ENCODE measurements around the gene UBN1. TPM values are rescaled to one million over a fixed set of nuclear protein-coding genes. Genes with fewer than 3 reads are reported as not detected.

UBN1 gene
- total RNA-seq, 1 donor from 2014 or later = 36.9 TPM

- Mint-ChIP-seq H3K27me3 (no peaks in the 10 kb centered on the region), H3K4me1 (no peaks in the 10 kb centered on the region), H3K9me3 (no peaks in the 10 kb centered on the region), H3K27ac (no peak overlapping the region), H3K4me3 (no peak overlapping the region), H3K36me3 (ENCODE audit: low read depth) (peaks cover 53% of the 10 kb centered on the region)
- intact Hi-C loops (cut with micrococcal nuclease) = loop anchor here (1.0 kb wide), 1 partner anchor 26 kb away; no protein-coding TSS in a partner anchor
- DNase-seq = no peak
Observed at GRCh38 chr16:4879049-4879448, 31.8 kb downstream of the UBN1 start.

- no peak overlapping the region for H3K27ac Mint-ChIP-seq
- H3K9me3 Mint-ChIP-seq = no peaks in the 10 kb centered on the region
- H3K4me1 Mint-ChIP-seq = no peaks in the 10 kb centered on the region
- H3K36me3 Mint-ChIP-seq (ENCODE audit: low read depth) = peaks cover 55% of the 10 kb centered on the region
- intact Hi-C loops (cut with micrococcal nuclease) = no loop called here
- no peak for DNase-seq
- H3K27me3 Mint-ChIP-seq = no peaks in the 10 kb centered on the region
- no peak overlapping the region for H3K4me3 Mint-ChIP-seq
Observed at GRCh38 chr16:4880006-4880580, 32.8 kb downstream of the UBN1 start.

- Mint-ChIP-seq H3K9me3 (no peaks in the 10 kb centered on the region), H3K4me3 (no peak overlapping the region), H3K4me1 (no peaks in the 10 kb centered on the region), H3K36me3 (ENCODE audit: low read depth) (peaks cover 56% of the 10 kb centered on the region), H3K27ac (no peak overlapping the region), H3K27me3 (no peaks in the 10 kb centered on the region)
- intact Hi-C loops (cut with micrococcal nuclease) = no loop called here
- no peak for DNase-seq
Observed at GRCh38 chr16:4882000-4882632, 34.8 kb downstream of the UBN1 start.

GRCh38 chr16:4882633-4883285 is 35.5 kb downstream of the UBN1 start:
- intact Hi-C loops (cut with micrococcal nuclease) = no loop called here
- no peak overlapping the region for H3K27ac Mint-ChIP-seq
- H3K36me3 Mint-ChIP-seq (ENCODE audit: low read depth) = peaks cover 53% of the 10 kb centered on the region
- no peaks in the 10 kb centered on the region for H3K4me1 Mint-ChIP-seq
- no peak overlapping the region for H3K4me3 Mint-ChIP-seq
- DNase-seq = no peak
- no peaks in the 10 kb centered on the region for H3K27me3 Mint-ChIP-seq
- no peaks in the 10 kb centered on the region for H3K9me3 Mint-ChIP-seq

GRCh38 chr16:4883501-4883900 is 36.2 kb downstream of the UBN1 start:
- intact Hi-C loops (cut with micrococcal nuclease) = no loop called here
- no peaks in the 10 kb centered on the region for H3K27me3 Mint-ChIP-seq
- no peaks in the 10 kb centered on the region for H3K4me1 Mint-ChIP-seq
- peaks cover 49% of the 10 kb centered on the region for H3K36me3 Mint-ChIP-seq (ENCODE audit: low read depth)
- no peak overlapping the region for H3K27ac Mint-ChIP-seq
- no peaks in the 10 kb centered on the region for H3K9me3 Mint-ChIP-seq
- DNase-seq = no peak
- H3K4me3 Mint-ChIP-seq = no peak overlapping the region

- intact Hi-C loops (cut with micrococcal nuclease) = no loop called here
- DNase-seq = no peak
- Mint-ChIP-seq H3K4me3 (no peak overlapping the region), H3K4me1 (no peaks in the 10 kb centered on the region), H3K9me3 (no peaks in the 10 kb centered on the region), H3K27ac (peak overlapping the region; percentile 24), H3K27me3 (no peaks in the 10 kb centered on the region), H3K36me3 (ENCODE audit: low read depth) (peaks cover 46% of the 10 kb centered on the region)
Observed at GRCh38 chr16:4884209-4884608, 36.9 kb downstream of the UBN1 start.

- H3K27ac Mint-ChIP-seq = no peak overlapping the region
- intact Hi-C loops (cut with micrococcal nuclease) = no loop called here
- no peak overlapping the region for H3K4me3 Mint-ChIP-seq
- H3K36me3 Mint-ChIP-seq (ENCODE audit: low read depth) = peaks cover 40% of the 10 kb centered on the region
- DNase-seq = no peak
- H3K9me3 Mint-ChIP-seq = no peaks in the 10 kb centered on the region
- H3K4me1 Mint-ChIP-seq = no peaks in the 10 kb centered on the region
- H3K27me3 Mint-ChIP-seq = no peaks in the 10 kb centered on the region
Observed at GRCh38 chr16:4884972-4885874, 37.9 kb downstream of the UBN1 start.

- intact Hi-C loops (cut with micrococcal nuclease) = no loop called here
- DNase-seq = no peak
- Mint-ChIP-seq H3K4me1 (no peaks in the 10 kb centered on the region), H3K9me3 (no peaks in the 10 kb centered on the region), H3K27me3 (no peaks in the 10 kb centered on the region), H3K36me3 (ENCODE audit: low read depth) (peaks cover 33% of the 10 kb centered on the region), H3K27ac (no peak overlapping the region), H3K4me3 (no peak overlapping the region)
Observed at GRCh38 chr16:4886151-4886550, 38.9 kb downstream of the UBN1 start.

- Mint-ChIP-seq H3K4me1 (no peaks in the 10 kb centered on the region), H3K27ac (peak overlapping the region; percentile 54), H3K36me3 (ENCODE audit: low read depth) (peaks cover 17% of the 10 kb centered on the region), H3K27me3 (no peaks in the 10 kb centered on the region), H3K9me3 (no peaks in the 10 kb centered on the region), H3K4me3 (no peak overlapping the region)
- intact Hi-C loops (cut with micrococcal nuclease) = no loop called here
- DNase-seq = no peak
Observed at GRCh38 chr16:4888428-4889135, 41.3 kb downstream of the UBN1 start.

- intact Hi-C loops (cut with micrococcal nuclease) = no loop called here
- Mint-ChIP-seq H3K4me1 (no peaks in the 10 kb centered on the region), H3K36me3 (ENCODE audit: low read depth) (peaks cover 6% of the 10 kb centered on the region), H3K27me3 (no peaks in the 10 kb centered on the region), H3K27ac (no peak overlapping the region), H3K4me3 (no peak overlapping the region), H3K9me3 (no peaks in the 10 kb centered on the region)
- no peak for DNase-seq
Observed at GRCh38 chr16:4890026-4890425, 42.7 kb downstream of the UBN1 start.

GRCh38 chr16:4890686-4891085 is 43.4 kb downstream of the UBN1 start:
- no peaks in the 10 kb centered on the region for H3K27me3 Mint-ChIP-seq
- no peak overlapping the region for H3K27ac Mint-ChIP-seq
- intact Hi-C loops (cut with micrococcal nuclease) = no loop called here
- H3K36me3 Mint-ChIP-seq (ENCODE audit: low read depth) = peaks cover 4% of the 10 kb centered on the region
- DNase-seq = no peak
- no peaks in the 10 kb centered on the region for H3K9me3 Mint-ChIP-seq
- H3K4me1 Mint-ChIP-seq = no peaks in the 10 kb centered on the region
- H3K4me3 Mint-ChIP-seq = no peak overlapping the region

- Mint-ChIP-seq H3K27ac (no peak overlapping the region), H3K9me3 (no peaks in the 10 kb centered on the region), H3K4me1 (no peaks in the 10 kb centered on the region), H3K27me3 (no peaks in the 10 kb centered on the region), H3K36me3 (ENCODE audit: low read depth) (no peaks in the 10 kb centered on the region), H3K4me3 (no peak overlapping the region)
- no peak for DNase-seq
- intact Hi-C loops (cut with micrococcal nuclease) = no loop called here
Observed at GRCh38 chr16:4891097-4891885, 44.0 kb downstream of the UBN1 start.

- no peaks in the 10 kb centered on the region for H3K9me3 Mint-ChIP-seq
- no peak overlapping the region for H3K27ac Mint-ChIP-seq
- H3K4me1 Mint-ChIP-seq = no peaks in the 10 kb centered on the region
- intact Hi-C loops (cut with micrococcal nuclease) = no loop called here
- H3K36me3 Mint-ChIP-seq (ENCODE audit: low read depth) = no peaks in the 10 kb centered on the region
- H3K27me3 Mint-ChIP-seq = no peaks in the 10 kb centered on the region
- no peak overlapping the region for H3K4me3 Mint-ChIP-seq
- DNase-seq = no peak
Observed at GRCh38 chr16:4891886-4892216, 44.6 kb downstream of the UBN1 start.
